Activated T-cell treated with anti-CD3 and anti-CD28 coated beads for 1 hour (primary cell): ENCODE measurements around the gene HES4.
A peak's percentile ranks its signal among the peaks of the same experiment; 100 is the strongest.
"Not testable (repeated sequence)": the region's sequence is repeated elsewhere in the genome, so short reads cannot be mapped to it uniquely, and the experiment has no call there.

Experiments used
- DNase-seq: peaks from one replicate; pipeline ENCODE4 v3.0.0-alpha.2; 2020; ENCODE audit warnings: low read depth

Gene HES4

DNA sequence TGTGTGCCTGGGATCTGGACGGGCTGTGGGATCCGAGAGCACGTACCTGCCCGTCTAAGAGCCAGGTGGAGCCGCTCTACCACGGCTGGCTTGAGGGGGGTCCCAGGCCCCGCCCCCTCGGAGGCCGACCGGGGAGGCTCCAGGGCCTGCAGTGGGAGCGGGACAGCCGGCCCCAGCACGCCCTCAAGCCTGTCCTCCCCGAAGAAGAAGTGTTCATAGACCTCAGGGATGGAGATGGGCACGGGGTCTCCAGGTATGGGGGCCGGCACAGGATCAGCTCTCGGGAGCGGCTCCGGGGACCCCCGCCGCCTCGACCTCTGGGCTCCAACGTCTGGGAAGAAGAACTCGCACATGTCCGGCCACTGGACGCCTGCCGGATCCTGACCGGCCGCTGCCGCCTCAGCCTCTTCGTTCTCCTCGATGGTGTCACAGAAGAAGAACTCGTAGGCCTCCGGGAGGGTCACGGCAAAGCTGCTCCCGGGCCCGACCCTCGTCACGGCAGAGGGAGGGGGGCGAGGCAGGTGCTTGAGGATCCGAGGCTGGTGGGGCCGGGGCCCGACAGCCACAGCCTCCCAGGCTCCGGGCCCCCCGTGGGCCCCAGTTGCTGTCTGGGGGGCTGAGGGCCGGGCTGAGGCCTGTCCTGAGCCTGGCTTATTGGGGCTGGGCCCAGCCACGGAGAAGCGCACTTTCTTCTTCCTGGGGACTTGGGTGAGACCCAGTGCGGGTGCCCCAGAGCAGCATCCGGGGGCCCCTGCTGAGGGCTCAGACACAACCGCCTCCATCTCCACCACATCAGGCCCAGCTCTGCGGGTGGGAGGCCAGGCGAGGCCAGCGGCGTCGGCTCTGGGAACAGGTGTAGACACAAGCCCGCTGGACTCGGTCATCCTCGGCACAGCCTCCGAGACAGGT, 20.8 kb downstream of the HES4 start:
- DNase-seq = no peak

GRCh38 chr1:978069-978834, 21.6 kb downstream of the HES4 start:
- no peak for DNase-seq

GRCh38 chr1:976791-977190, 23.1 kb downstream of the HES4 start:
- not testable (repeated sequence) for DNase-seq

DNA sequence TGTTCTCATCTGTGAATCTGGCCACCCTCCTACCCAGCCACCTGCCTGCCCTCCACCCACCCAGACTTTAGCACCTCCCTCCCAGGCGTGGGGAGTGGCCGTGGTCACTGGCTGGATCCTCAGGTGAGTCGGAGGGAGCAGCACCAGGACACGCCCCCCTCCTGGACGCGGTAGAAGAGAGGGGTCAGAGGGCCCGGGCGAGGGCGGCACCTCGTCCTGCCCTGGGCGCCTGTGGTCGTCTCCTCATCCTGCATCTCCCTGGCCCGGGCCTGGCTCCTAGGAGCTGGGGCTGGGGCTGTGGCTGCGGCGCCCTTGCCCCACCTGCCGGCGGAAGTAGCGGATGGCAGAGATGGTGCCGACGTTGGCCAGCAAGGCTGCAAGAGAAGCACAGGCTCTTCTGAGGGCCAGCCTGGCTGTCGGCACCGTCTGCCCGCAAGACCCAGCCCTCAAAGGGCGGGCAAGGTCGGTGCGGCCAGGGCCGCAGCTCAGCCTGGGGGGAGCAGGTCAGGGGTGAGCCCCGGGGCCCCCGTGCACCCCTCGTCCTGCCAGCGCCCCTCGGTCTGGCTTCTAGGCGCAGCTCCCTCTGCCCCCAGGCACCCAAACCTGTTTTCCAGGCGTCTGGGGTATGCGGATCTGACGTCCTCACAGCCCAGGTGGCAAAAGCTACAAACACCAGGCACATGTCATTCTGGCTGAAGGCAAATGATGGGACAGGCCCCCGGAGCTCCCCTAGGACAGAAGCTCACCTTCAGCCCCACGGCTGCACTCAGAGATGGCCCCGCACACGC, 23.8 kb downstream of the HES4 start:
- peak; percentile 60 for DNase-seq

GRCh38 chr1:975365-975764, 24.5 kb downstream of the HES4 start:
- DNase-seq = no peak

- DNase-seq = no peak
Measured at GRCh38 chr1:974687-975328, 25.1 kb downstream of the HES4 start.

DNA sequence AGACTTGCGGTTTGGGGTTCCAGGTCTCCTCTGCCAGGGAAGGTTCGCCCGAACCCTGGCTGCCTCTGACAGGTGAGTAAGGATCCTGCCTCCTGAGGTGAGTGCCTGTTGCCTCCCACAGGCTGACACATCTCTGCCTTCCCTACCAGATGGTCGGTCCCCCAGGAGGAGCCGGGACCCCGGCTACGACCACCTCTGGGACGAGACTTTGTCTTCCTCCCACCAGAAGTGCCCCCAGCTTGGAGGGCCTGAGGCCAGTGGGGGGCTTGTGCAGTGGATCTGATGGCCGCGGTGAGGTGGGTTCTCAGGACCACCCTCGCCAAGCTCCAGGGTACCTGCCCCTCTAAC, 25.6 kb downstream of the HES4 start:
- DNase-seq = no peak

GRCh38 chr1:973459-974292, 26.2 kb downstream of the HES4 start:
- no peak for DNase-seq

DNA sequence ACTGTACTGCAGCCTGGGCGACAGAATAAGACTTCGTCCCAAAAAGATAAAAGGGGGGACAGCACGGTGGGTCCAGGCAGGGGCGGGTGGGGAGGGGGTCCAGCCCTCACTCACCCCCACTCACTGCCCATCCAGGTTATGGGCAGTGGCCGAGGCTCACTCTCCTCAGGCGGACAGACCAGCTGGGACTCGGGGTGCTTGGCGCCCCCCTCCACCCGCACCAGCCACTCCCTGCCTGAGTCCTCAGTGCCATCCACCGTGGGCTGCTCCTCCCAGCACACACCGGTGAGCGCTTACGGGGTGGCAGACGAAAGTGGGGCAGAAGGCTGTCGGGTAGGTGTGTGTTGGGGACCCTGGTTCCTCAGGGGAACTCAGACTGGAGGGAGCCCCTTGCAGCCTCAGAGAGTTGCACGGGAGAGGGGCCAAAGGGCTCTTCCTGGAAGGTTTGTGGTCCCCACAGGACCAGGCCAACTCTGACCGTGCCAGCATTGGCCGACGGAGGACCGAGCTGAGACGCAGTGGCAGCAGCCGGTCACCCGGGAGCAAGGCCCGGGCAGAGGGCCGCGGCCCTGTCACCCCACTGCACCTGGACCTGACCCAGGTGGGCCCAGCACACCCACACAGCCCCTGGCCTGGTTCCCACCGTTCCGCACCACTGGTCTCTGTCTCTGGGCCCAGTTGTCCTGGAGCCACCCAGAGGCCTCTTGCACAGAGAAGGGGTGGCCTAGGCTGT, 27.0 kb downstream of the HES4 start:
- no peak for DNase-seq

- no peak for DNase-seq
Measured at GRCh38 chr1:971751-972506, 28.0 kb downstream of the HES4 start.

DNA sequence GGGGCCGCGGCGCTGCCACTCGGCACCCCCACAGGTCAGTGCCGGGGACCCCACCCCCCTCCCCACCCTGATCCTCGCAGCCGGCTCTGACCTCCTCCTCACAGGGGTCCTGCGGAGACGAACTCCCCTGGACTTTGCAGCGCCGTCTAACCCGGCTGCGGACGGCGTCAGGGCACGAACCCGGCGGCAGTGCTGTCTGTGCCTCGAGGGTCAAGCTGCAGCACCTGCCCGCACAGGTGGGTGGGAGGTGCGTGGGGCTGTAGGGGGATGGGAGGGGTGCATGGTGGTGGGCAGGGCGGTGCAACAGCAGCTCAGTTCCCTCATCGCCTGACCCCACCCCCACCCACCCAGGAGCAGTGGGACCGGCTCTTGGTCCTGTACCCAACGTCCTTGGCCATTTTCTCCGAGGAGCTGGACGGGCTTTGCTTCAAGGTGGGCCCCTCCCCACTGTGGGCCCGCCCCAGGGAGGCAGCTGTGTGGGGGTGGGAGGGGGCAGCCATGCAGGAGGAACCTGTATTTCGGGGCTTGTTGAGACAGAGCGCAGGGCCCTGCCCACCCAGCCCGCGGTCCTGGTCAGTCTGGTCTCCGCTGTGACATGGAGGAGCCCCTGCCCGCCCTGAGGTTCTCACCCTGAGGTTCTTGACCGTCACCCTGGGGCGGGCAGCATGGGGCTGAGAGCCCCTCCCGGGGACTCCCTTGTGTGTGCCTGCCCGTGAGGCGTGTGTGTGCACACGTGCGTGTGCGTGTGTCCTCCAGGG, 28.7 kb downstream of the HES4 start:
- DNase-seq = no peak

- DNase-seq = no peak
Measured at GRCh38 chr1:970242-970972, 29.5 kb downstream of the HES4 start.

GRCh38 chr1:969260-969855, 30.5 kb downstream of the HES4 start:
- DNase-seq = no peak

DNA sequence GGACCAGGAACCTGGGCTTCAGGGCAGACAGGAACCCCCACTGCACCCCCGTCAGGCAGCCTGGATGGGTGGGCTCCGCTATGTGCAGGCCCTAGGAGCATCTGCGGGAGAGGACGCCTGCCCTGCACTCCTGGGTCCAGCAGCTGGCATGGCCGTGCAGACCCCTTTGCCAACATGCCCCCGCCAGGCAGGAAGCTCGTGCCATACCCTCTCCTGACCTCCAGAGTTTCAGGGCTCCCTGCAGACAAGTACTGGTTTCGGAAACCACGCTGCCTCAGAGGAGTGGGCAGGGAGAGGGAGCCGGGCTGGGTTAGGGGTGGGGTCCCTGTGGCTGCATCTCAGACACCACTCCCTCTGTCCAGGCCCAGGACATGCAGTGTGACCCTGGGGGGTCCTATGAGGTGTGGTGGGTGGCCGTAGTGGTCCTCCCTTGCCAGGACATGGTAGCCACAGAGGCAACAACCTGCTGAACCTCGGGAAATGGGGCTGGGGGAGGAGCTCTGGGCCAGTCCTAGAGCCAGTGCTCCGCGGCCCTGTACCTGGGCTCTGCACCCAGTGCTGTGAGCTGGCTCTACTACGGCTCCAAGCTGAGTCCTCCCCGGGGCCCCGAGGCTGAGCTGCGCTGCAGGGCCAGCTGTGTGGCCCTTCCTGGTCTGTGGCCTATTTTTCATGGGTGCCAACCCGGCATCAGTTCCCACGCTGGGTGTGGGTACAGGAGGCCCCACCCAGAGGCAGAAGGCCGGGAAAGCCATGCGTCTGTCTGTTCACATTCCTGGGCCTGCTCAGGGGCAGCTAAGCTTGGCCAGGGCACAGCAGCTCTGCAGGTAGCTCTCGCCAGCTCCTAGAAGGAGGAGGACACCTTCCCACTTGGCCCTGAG, 32.2 kb downstream of the HES4 start:
- no peak for DNase-seq

- peak; percentile 81 for DNase-seq
Measured at GRCh38 chr1:966704-967300, 33.1 kb downstream of the HES4 start.

DNA sequence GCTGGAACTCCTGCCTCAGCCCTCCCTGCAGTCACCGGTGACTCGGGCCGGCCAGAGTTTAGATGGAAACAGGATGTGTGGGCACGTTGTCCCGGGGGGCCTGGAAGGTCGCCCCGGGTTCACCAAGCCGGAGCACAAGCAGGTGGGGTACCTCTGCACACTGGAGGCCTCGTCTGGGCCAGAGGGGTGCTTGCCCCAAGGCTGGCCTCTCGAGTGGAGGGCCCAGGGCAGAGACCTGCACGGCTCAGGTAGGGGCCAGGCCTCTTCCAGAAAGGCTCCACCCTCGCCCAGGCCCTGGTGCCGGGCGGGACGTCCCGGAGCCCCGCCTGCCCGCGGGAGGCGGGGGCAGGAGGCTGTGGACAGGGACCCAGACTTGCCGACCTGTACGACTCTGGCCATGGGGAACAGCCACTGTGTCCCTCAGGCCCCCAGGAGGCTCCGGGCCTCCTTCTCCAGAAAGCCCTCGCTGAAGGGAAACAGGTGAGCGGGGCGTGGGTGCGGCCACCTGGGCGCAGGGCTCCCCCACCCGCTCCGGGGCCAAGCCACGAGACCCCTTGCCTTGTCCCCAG, 33.7 kb downstream of the HES4 start, which contains the start of gene PLEKHN1:
PLEKHN1 (plus strand) TSS at position 348 of the 569 bp plus-strand sequence; CDS start at position 398, 50 bp downstream.
- no peak for DNase-seq
